CD4-positive, alpha-beta memory T cell (primary cell): ENCODE results near the gene PCBP1. TPM values are rescaled to one million over a fixed set of nuclear protein-coding genes. Genes with fewer than 3 reads are reported as not detected.
"Not testable (repeated sequence)": the region's sequence is repeated elsewhere in the genome, so short reads cannot be mapped to it uniquely, and the experiment has no call there.

ENCODE experiments used
- CTCF ChIA-PET: fragments of 350-600 bp; sonication (Branson Sonifier 250); formaldehyde crosslinking; loops from one replicate; lab custom pipeline; 2021; ENCODE audit warnings: inconsistent platforms; ENCODE audit not compliant: partially characterized antibody; lab: Charles Lee
- POLR2A ChIA-PET: fragments of 350-600 bp; sonication (Branson Sonifier 250); formaldehyde crosslinking; loops from one replicate; lab custom pipeline; 2021; ENCODE audit not compliant: partially characterized antibody; lab: Charles Lee
- DNase-seq, 5 donors: peaks; one replicate each; pipeline versions ENCODE4 v3.0.0 to v3.0.0-alpha.2; 2020 to 2022; ENCODE audit warnings: mixed read lengths in 1 of 5
- H3K27ac ChIP-seq: one replicate; pipeline ENCODE4 v1.7.0; 2013; ENCODE audit warnings: low read depth, low read length
- H3K27me3 ChIP-seq: 2 replicates; pipeline ENCODE4 v1.7.0; 2013; ENCODE audit warnings: mild to moderate bottlenecking, low read length, moderate library complexity; ENCODE audit not compliant: insufficient read depth
- H3K36me3 ChIP-seq: 2 replicates; pipeline ENCODE4 v1.7.0; 2013; ENCODE audit warnings: mild to moderate bottlenecking, low read length, moderate library complexity; ENCODE audit not compliant: insufficient read depth
- H3K4me1 ChIP-seq: 2 replicates; pipeline ENCODE4 v1.7.0; 2013; ENCODE audit warnings: mild to moderate bottlenecking, low read length, moderate library complexity; ENCODE audit not compliant: insufficient read depth
- H3K4me3 ChIP-seq, 2 donors: one replicate each; pipeline ENCODE4 v1.7.0; 2013; ENCODE audit warnings: low read length in 2 of 2, mild to moderate bottlenecking in 1 of 2
- H3K9me3 ChIP-seq, 2 donors: one replicate each; pipeline ENCODE4 v1.7.0; 2013; ENCODE audit warnings: low read length in 2 of 2, control low read depth in 1 of 2; ENCODE audit not compliant: control insufficient read depth in 1 of 2
- H3K27ac Mint-ChIP-seq, 7 donors: one replicate each; pipeline ENCODE4 v1.8.0; 2020 to 2021; ENCODE audit warnings: mixed read lengths in 7 of 7, mild to moderate bottlenecking in 6 of 7, inconsistent platforms in 3 of 7, moderate library complexity in 3 of 7
- H3K27me3 Mint-ChIP-seq, 2 donors: one replicate each; pipeline ENCODE4 v1.8.0; 2020 to 2021; ENCODE audit warnings: mixed read lengths in 2 of 2
- H3K36me3 Mint-ChIP-seq, 2 donors: one replicate each; pipeline ENCODE4 v1.8.0; 2020 to 2021; ENCODE audit warnings: mixed read lengths in 2 of 2, inconsistent platforms in 1 of 2, mild to moderate bottlenecking in 1 of 2
- H3K4me1 Mint-ChIP-seq, 4 donors: one replicate each; pipeline ENCODE4 v1.8.0; 2020 to 2021; ENCODE audit warnings: mixed read lengths in 4 of 4, mild to moderate bottlenecking in 1 of 4
- H3K4me3 Mint-ChIP-seq, 8 donors: one replicate each; pipeline ENCODE4 v1.8.0; 2020 to 2021; ENCODE audit warnings: mixed read lengths in 8 of 8, mild to moderate bottlenecking in 7 of 8, moderate library complexity in 6 of 8, inconsistent platforms in 3 of 8
- H3K9me3 Mint-ChIP-seq, 8 donors: one replicate each; pipeline ENCODE4 v1.8.0; 2020 to 2021; ENCODE audit warnings: mixed read lengths in 8 of 8, mild to moderate bottlenecking in 5 of 8, inconsistent platforms in 3 of 8, moderate library complexity in 1 of 8
- intact Hi-C: fragments of 100-400 bp; cut with micrococcal nuclease; formaldehyde crosslinking; loops from one replicate; pipeline ENCODE4 v1.15.1; 2023
- polyA plus RNA-seq, 2 donors: library from polyadenylated mRNA; unstranded; fragments of 300-500 nt; fragmentation: Illumina TruSeq; gene quantifications; one replicate each; pipeline ENCODE4 v1.2.3, GENCODE V29; 2021
- total RNA-seq, 2 experiments: library from RNA; stranded (reverse); gene quantifications; one replicate each; pipeline ENCODE4 v1.2.3, GENCODE V29; 2021

Gene PCBP1
- total and polyA plus RNA-seq, 4 experiments from 2014 or later, result 116 to 383 (median 263) TPM

DNA sequence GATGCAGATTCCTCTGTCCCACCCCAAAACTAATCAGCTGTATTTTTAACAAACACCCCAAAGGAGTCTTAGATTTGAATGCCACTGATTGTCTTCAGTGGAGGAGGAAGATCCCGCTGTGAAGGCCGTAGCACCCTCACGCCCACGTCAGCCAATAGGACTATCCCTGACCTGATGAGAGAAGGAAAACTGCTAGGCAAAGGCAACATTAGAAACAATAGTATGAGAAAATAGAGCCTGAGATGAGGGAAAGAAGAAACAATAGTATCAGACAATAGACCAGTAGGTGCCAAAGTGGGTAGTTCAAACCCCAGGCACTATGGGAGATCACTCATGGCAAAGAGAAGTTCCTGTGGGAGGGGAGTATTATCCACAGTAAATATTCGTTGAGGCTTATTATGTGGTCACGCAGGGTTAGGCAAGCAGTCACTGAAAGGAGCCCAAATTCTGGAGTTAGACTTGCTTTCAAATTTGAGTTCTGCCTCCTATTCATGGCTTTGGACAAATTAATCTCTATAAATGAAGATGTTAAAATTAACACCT lies 2.8 kb downstream of the PCBP1 start:
- H3K27me3 ChIP-seq, result no peaks in the 10 kb centered on the region
- Mint-ChIP-seq H3K4me1 (peaks cover 43 to 90% (median 57%) of the 10 kb centered on the region in 4 donors), H3K36me3 (peaks cover 31 to 55% of the 10 kb centered on the region in 2 donors), H3K27ac (peak overlapping the region; percentile 96 to 100 (median 100)), H3K4me3 (peak overlapping the region; percentile 93 to 99 (median 95)), H3K9me3 (peaks cover 0 to 6% (median 1%) of the 10 kb centered on the region in 8 donors), H3K27me3 (peaks cover 3% of the 10 kb centered on the region in 2 donors)
- intact Hi-C loops, result loop anchor here (1.0 to 10.0 kb wide), 3 partner anchors 45 to 365 kb away; partner anchors contain the start of gene SNRPG
- ChIA-PET CTCF (interaction anchor here (0.7 to 5.6 kb wide), 9 partner anchors 14 to 52 kb away, joined by 3 to 33 read pairs (median 8); no protein-coding TSS in a partner anchor), POLR2A (interaction anchor here (0.6 to 29.5 kb wide), 10 partner anchors 11 to 176 kb away, joined by 3 to 2231 read pairs (median 22); partner anchors contain the start of genes C2orf42 and MXD1)
- no peak overlapping the region for H3K4me3 ChIP-seq
- no peaks in the 10 kb centered on the region for H3K36me3 ChIP-seq
- peak overlapping the region; percentile 99 for H3K27ac ChIP-seq
- H3K9me3 ChIP-seq, result no peaks in the 10 kb centered on the region
- H3K4me1 ChIP-seq, result peaks cover 56% of the 10 kb centered on the region
- no peak for DNase-seq

DNA sequence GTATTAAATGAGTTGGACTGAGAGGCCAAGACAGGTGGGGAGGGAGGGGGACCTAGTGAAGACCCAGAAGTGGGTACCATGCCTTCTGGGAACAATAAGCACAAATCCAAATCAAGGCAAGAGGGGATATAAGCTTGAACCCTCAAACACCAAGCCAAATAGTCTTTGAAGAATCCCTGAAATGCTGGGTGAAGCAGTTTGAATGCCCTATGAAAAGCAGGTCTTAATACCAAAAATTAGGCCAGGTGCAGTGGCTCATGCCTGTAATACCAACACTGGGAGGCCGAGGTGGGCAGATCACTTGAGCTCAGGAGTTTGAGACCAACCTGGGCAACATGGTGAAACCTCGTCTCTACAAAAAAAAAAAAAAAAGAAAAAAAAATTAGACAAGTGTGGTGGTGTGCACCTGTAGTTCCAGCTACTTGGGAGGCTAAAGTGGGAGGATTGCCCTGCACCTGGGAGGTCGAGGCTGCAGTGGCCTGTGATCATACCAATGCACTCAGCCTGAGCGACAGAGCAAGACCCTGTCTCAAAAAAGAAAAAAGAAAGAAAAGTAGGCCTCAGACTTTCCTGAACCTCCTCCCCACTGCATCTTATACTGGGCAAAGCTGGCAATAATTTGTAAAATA lies 3.5 kb downstream of the PCBP1 start:
- H3K27me3 ChIP-seq, result no peaks in the 10 kb centered on the region
- H3K36me3 ChIP-seq, result no peaks in the 10 kb centered on the region
- Mint-ChIP-seq H3K4me3 (peak overlapping the region in 7 of 8 donors; percentile 4 to 99 (median 94)), H3K27me3 (peaks cover 3% of the 10 kb centered on the region in 2 donors), H3K36me3 (peaks cover 31 to 48% of the 10 kb centered on the region in 2 donors), H3K4me1 (peaks cover 43 to 90% (median 55%) of the 10 kb centered on the region in 4 donors), H3K9me3 (peaks cover 0 to 6% (median 1%) of the 10 kb centered on the region in 8 donors), H3K27ac (peak overlapping the region; percentile 96 to 100 (median 100))
- no peak overlapping the region for H3K4me3 ChIP-seq
- ChIA-PET POLR2A (interaction anchor here (0.6 to 29.5 kb wide), 7 partner anchors 10 to 177 kb away, joined by 3 to 2231 read pairs (median 11); partner anchors contain the start of gene MXD1), CTCF (interaction anchor here (1.0 to 5.6 kb wide), 7 partner anchors 19 to 52 kb away, joined by 3 to 33 read pairs (median 6); no protein-coding TSS in a partner anchor)
- H3K4me1 ChIP-seq, result peaks cover 56% of the 10 kb centered on the region
- peak overlapping the region; percentile 99 for H3K27ac ChIP-seq
- intact Hi-C loops, result loop anchor here (1.0 kb wide), 2 partner anchors 12 to 44 kb away; no protein-coding TSS in a partner anchor
- DNase-seq, result no peak
- no peaks in the 10 kb centered on the region for H3K9me3 ChIP-seq

DNA sequence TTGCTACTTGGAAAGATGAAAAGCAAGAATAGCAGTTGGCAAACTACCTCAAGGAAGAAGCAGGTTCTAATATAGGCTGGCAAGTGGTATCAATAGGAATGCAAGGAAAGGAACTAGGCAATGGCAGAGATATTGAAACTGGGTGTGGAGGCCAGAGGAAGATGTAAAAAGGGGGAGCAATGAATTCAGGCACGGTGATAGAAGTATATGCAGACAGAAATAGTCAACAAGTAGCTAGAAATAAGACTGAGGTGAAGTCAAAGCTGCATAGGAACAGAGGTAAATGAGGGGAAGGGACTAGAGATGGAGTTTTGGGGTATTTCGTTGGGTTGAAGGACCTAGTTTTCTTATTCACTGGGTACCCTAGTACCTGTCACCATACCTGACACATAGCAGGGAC lies 4.1 kb downstream of the PCBP1 start:
- Mint-ChIP-seq H3K27ac (peak overlapping the region; percentile 82 to 100 (median 95)), H3K27me3 (peaks cover 3% of the 10 kb centered on the region in 2 donors), H3K4me3 (peak overlapping the region; percentile 24 to 69 (median 58)), H3K36me3 (peaks cover 31 to 45% of the 10 kb centered on the region in 2 donors), H3K4me1 (peaks cover 43 to 86% (median 53%) of the 10 kb centered on the region in 4 donors), H3K9me3 (peaks cover 0 to 6% (median 1%) of the 10 kb centered on the region in 8 donors)
- Histone ChIP-seq H3K27me3 (no peaks in the 10 kb centered on the region), H3K4me1 (peaks cover 56% of the 10 kb centered on the region), H3K9me3 (no peaks in the 10 kb centered on the region), H3K27ac (peak overlapping the region; percentile 99), H3K4me3 (no peak overlapping the region), H3K36me3 (no peaks in the 10 kb centered on the region)
- intact Hi-C loops, result loop anchor here (1.0 kb wide), 1 partner anchor 12 kb away; no protein-coding TSS in a partner anchor
- POLR2A ChIA-PET, result interaction anchor here (1.0 to 29.5 kb wide), 7 partner anchors 9 to 177 kb away, joined by 4 to 2231 read pairs (median 10); partner anchors contain the start of genes C2orf42 and MXD1
- no peak for DNase-seq
- CTCF ChIA-PET, result interaction anchor here (1.0 to 5.6 kb wide), 6 partner anchors 20 to 51 kb away, joined by 3 to 33 read pairs (median 7); no protein-coding TSS in a partner anchor

DNA sequence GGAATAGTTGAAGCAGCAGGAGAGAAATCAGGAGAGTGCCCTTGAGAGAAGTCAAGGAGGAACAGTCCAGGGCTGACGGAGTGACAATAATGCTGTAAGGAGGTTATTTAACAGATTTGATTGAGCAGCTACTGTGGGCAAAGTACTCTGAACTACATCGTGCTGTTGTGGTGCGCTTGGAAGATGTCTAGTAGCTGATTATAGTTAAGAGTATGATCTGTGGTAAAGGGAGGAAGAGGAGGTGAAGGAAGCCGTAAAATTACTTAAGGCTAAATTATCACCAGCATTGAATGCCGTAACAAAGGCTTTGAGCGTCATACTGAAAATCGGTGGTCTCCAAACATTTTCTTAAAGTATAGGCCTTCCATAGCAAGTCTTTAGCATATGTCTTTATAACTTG lies 4.5 kb downstream of the PCBP1 start:
- H3K4me1 ChIP-seq, result peaks cover 56% of the 10 kb centered on the region
- H3K36me3 ChIP-seq, result no peaks in the 10 kb centered on the region
- peaks cover 31 to 44% of the 10 kb centered on the region in 2 donors for H3K36me3 Mint-ChIP-seq
- no peaks in the 10 kb centered on the region for H3K27me3 ChIP-seq
- peak overlapping the region; percentile 82 to 100 (median 95) for H3K27ac Mint-ChIP-seq
- H3K4me3 Mint-ChIP-seq, result peak overlapping the region; percentile 2 to 69 (median 58)
- intact Hi-C loops, result loop anchor here (1.0 kb wide), 1 partner anchor 11 kb away; no protein-coding TSS in a partner anchor
- peak in 2 of 5 donors; percentile 21 to 23 for DNase-seq
- CTCF ChIA-PET, result interaction anchor here (0.5 to 5.6 kb wide), 7 partner anchors 13 to 394 kb away, joined by 3 to 33 read pairs (median 6); no protein-coding TSS in a partner anchor
- POLR2A ChIA-PET, result interaction anchor here (1.0 to 29.5 kb wide), 9 partner anchors 9 to 180 kb away, joined by 4 to 2231 read pairs (median 5); partner anchors contain the start of genes C2orf42 and MXD1
- no peaks in the 10 kb centered on the region for H3K9me3 ChIP-seq
- H3K9me3 Mint-ChIP-seq, result peaks cover 0 to 6% (median 1%) of the 10 kb centered on the region in 8 donors
- no peak overlapping the region for H3K4me3 ChIP-seq
- H3K27ac ChIP-seq, result peak overlapping the region; percentile 99
- H3K4me1 Mint-ChIP-seq, result peaks cover 43 to 81% (median 53%) of the 10 kb centered on the region in 4 donors
- H3K27me3 Mint-ChIP-seq, result peaks cover 3% of the 10 kb centered on the region in 2 donors

- H3K4me3 ChIP-seq, DNase-seq, H3K27me3 Mint-ChIP-seq, H3K36me3 ChIP-seq, H3K27ac ChIP-seq, H3K4me3 Mint-ChIP-seq, H3K27me3 ChIP-seq, H3K9me3 ChIP-seq, H3K9me3 Mint-ChIP-seq, intact Hi-C loops: not testable (repeated sequence)
- Mint-ChIP-seq H3K36me3 (peaks cover 25 to 37% of the 10 kb centered on the region in 2 donors), H3K27ac (peak overlapping the region in 4 of 7 donors; percentile 77 to 100 (median 84)), H3K4me1 (peaks cover 43 to 74% (median 53%) of the 10 kb centered on the region in 4 donors)
- ChIA-PET POLR2A (interaction anchor here (1.6 to 29.5 kb wide), 7 partner anchors 8 to 181 kb away, joined by 4 to 2231 read pairs (median 10); partner anchors contain the start of gene C2orf42), CTCF (interaction anchor here (1.5 to 5.6 kb wide), 3 partner anchors 13 to 50 kb away, joined by 5 to 33 read pairs (median 6); no protein-coding TSS in a partner anchor)
- H3K4me1 ChIP-seq, result peaks cover 56% of the 10 kb centered on the region
Observed at GRCh38 chr2:70092576-70093243, 5.4 kb downstream of the PCBP1 start.
